Neural progenitor cell (in vitro differentiated cells): Measurements from ENCODE around the gene PEX1.

Experiments
- EZH2phosphoT487 ChIP-seq: fragments of 200-600 bp; sonication (generic); IDR thresholded peaks from 2 replicates; pipeline ENCODE4 v1.6.1; 2017; ENCODE audit warnings: antibody characterized with exemption
- TF ChIP-seq, protein P1 (sequence below): fragments of 200-600 bp; sonication (generic); IDR thresholded peaks from 2 replicates; pipeline ENCODE4 v1.5.1; 2017; ENCODE audit warnings: antibody characterized with exemption, mild to moderate bottlenecking

DNA sequence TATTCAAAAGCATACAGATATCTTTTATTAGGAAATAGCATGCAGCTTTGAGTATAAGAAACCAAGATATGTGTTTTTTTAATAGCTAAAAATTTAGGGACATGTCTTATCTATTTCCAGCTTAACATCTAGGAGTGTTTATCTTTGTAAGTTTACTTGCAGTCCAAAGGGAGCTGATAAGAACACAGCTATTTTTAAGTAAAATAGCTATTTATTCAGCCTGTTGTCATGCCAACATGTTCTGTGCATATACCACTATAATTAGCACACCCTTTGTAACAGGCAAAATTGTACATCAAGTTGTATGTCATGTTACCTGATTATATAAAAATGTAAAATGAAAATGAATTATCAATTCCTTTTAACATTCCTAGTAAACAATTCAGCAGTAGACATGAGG is 32.3 kb upstream of the PEX1 start:
- TF ChIP-seq, protein P1, sequence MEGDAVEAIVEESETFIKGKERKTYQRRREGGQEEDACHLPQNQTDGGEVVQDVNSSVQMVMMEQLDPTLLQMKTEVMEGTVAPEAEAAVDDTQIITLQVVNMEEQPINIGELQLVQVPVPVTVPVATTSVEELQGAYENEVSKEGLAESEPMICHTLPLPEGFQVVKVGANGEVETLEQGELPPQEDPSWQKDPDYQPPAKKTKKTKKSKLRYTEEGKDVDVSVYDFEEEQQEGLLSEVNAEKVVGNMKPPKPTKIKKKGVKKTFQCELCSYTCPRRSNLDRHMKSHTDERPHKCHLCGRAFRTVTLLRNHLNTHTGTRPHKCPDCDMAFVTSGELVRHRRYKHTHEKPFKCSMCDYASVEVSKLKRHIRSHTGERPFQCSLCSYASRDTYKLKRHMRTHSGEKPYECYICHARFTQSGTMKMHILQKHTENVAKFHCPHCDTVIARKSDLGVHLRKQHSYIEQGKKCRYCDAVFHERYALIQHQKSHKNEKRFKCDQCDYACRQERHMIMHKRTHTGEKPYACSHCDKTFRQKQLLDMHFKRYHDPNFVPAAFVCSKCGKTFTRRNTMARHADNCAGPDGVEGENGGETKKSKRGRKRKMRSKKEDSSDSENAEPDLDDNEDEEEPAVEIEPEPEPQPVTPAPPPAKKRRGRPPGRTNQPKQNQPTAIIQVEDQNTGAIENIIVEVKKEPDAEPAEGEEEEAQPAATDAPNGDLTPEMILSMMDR: no peak
- TF ChIP-seq EZH2phosphoT487: no peak
